Measurements from ENCODE around the gene CENPT.
A peak's percentile ranks its signal among the peaks of the same experiment; 100 is the strongest.

Gene CENPT

DNA sequence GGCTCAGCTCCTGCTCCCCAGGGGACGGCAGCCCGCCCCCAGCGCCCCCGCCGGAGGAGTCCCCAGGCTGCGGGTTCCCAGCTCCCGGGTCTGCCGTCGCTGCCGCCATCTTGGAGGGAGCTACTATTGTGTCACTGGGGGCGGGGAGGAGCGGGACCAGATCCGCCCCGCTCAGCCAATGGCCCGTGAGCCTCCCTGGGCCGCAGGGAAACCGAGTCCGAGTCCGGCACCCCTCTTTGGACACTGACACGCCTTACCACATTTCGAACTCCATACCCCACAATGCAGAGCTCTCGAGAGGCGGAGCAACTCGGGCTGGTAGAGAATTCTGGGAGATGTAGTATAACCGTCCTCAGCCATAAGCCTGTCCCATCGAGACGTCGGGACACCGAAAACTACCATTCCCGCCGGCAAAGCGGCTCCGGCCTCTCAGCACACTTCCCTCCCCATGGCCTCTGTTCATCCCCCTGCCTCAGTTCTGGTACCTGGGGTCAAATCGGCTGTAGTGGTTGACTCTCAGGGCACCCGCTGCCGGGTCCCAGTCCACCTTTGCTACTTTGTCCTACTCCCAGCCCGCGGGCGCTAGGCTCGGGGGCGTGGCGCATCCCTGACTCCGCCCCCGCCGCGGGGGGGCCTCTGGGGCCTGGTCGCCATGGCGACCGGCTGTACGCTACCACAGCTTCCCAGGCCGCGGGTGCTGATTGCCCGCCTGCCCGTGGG lies 40.9 kb downstream of the CENPT start, which contains the start of the genes RANBP10 and TSNAXIP1:
Gene RANBP10, minus strand, starts transcription at position 133 of the 720 bp plus-strand sequence. Its CDS starts 24 bp downstream, at position 109.
Gene TSNAXIP1, plus strand, starts transcription at position 462 of the 720 bp plus-strand sequence. CDS start 261 bp downstream, outside the sequence.
- Histone ChIP-seq H3K36me3 (ENCODE audit: low read depth) (peaks cover 24% of the 10 kb centered on the region), H3K4me3 (ENCODE audit: severe bottlenecking) (peak within 1 kb of the TSS; percentile 60), H3K27me3 (ENCODE audit: insufficient read depth, poor library complexity, severe bottlenecking) (no peaks in the 10 kb centered on the region), H3K9me3 (ENCODE audit: severe bottlenecking) (no peaks in the 10 kb centered on the region), H3K4me1 (ENCODE audit: insufficient read depth, poor library complexity, severe bottlenecking) (no peaks in the 10 kb centered on the region), H3K27ac (ENCODE audit: poor library complexity, severe bottlenecking) (no peak within 1 kb of the TSS)
- ATAC-seq (ENCODE audit: low read depth) (peak; percentile 97), DNase-seq (ENCODE audit: low spot score) (peak; percentile 99)
- TF ChIP-seq, protein P1, sequence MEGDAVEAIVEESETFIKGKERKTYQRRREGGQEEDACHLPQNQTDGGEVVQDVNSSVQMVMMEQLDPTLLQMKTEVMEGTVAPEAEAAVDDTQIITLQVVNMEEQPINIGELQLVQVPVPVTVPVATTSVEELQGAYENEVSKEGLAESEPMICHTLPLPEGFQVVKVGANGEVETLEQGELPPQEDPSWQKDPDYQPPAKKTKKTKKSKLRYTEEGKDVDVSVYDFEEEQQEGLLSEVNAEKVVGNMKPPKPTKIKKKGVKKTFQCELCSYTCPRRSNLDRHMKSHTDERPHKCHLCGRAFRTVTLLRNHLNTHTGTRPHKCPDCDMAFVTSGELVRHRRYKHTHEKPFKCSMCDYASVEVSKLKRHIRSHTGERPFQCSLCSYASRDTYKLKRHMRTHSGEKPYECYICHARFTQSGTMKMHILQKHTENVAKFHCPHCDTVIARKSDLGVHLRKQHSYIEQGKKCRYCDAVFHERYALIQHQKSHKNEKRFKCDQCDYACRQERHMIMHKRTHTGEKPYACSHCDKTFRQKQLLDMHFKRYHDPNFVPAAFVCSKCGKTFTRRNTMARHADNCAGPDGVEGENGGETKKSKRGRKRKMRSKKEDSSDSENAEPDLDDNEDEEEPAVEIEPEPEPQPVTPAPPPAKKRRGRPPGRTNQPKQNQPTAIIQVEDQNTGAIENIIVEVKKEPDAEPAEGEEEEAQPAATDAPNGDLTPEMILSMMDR (IDR thresholded peaks at IDR 0.05; ENCODE audit: poor library complexity, severe bottlenecking), result no peak

DNA sequence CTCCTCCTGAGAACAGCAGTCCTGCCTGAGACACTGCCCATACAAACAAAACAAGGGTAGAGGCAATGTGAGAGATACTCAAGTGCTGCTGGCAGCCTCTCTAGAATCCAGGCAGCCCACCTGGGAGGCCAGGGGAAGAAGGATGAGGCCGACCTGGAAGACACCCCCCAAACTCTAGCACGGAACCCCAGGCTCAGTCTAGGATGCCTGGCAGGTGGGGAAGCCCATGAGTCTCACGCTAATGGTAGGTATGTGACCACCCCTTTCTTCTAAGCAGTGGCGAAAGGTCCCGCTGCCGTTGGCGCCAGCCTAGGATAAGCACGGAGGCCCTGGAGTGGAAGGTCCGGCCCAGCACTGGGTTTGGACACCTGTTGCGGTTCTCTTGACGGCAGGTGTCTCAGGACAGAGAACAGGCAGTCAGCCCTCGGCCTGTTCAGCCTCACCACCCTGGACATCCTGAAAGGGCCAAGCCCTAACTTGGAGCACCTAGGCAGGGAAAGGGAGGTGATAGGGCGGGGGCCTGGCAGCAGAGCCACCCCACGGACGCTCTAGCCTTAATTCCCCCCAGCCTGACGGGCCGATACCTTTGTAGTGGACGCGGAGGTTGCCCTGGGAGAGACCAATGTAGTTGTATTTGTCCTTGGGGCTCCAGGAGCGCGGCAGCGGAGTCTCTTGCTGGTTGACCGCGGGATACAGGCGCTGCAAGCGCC lies 41.6 kb downstream of the CENPT start:
- Histone ChIP-seq H3K27ac (ENCODE audit: poor library complexity, severe bottlenecking) (no peak overlapping the region), H3K36me3 (ENCODE audit: low read depth) (peaks cover 24% of the 10 kb centered on the region), H3K27me3 (ENCODE audit: insufficient read depth, poor library complexity, severe bottlenecking) (no peaks in the 10 kb centered on the region), H3K4me3 (ENCODE audit: severe bottlenecking) (peak overlapping the region; percentile 60), H3K4me1 (ENCODE audit: insufficient read depth, poor library complexity, severe bottlenecking) (no peaks in the 10 kb centered on the region), H3K9me3 (ENCODE audit: severe bottlenecking) (no peaks in the 10 kb centered on the region)
- peak; percentile 1 for ATAC-seq (ENCODE audit: low read depth)
- DNase-seq (ENCODE audit: low spot score), result no peak
- TF ChIP-seq, protein P1 (IDR thresholded peaks at IDR 0.05; ENCODE audit: poor library complexity, severe bottlenecking), result no peak

DNA sequence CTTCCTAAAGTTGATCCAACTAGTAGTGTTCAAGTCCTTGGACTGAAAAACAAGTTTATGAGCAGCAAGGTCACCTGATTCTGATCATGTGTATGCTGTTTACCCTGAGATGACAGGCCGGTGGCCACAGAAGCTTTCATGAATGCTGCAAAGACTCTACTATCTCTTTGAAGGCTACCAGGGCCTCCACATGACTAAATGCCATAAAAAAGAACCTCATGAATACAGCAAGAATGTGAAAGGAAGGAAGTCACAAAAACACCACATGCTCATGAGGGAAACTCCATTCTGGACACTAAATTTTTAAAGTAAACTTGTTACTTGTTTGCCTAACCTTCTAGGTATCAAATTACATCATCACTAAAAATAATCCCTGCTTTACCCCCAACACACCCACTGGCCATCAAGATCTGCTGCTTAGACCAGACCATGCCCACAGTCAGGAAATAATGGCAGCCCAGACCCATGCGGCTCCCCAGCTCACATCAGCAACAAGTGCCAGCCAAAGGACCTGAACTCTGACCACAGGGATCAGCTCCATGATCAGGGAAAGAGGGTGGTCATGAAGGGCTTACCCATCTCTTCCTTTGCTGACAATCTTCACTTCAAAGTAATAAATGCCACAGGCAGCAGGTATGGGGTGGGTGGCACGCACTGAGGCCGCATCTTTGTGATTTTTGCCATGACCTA lies 42.5 kb downstream of the CENPT start:
- TF ChIP-seq, protein P1 (IDR thresholded peaks at IDR 0.05; ENCODE audit: poor library complexity, severe bottlenecking), result no peak
- DNase-seq (ENCODE audit: low spot score), result no peak
- H3K9me3 ChIP-seq (ENCODE audit: severe bottlenecking), result no peaks in the 10 kb centered on the region
- peak overlapping the region; percentile 60 for H3K4me3 ChIP-seq (ENCODE audit: severe bottlenecking)
- H3K27ac ChIP-seq (ENCODE audit: poor library complexity, severe bottlenecking), result no peak overlapping the region
- ATAC-seq (ENCODE audit: low read depth), result no peak
- H3K27me3 ChIP-seq (ENCODE audit: insufficient read depth, poor library complexity, severe bottlenecking), result no peaks in the 10 kb centered on the region
- H3K36me3 ChIP-seq (ENCODE audit: low read depth), result peaks cover 25% of the 10 kb centered on the region
- no peaks in the 10 kb centered on the region for H3K4me1 ChIP-seq (ENCODE audit: insufficient read depth, poor library complexity, severe bottlenecking)

DNA sequence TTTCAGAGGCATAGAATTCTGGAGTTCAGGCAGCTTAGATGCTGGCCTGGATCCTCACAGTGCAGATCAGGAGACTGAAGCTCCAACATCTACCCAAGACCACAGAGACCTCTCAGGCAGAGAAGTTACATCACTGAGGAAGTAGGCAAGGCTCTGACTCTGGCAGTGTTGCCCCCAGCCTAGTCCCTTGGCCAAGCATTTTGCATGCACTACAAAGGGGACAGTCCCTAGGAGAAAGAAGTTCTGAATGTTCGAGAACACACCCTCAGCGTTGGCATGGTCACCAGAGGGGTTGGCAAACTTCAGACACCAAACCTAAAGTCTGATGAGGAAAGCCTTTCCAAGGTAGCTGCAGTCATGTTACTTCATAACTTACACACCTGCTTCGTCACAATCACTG lies 43.6 kb downstream of the CENPT start:
- TF ChIP-seq, protein P1 (IDR thresholded peaks at IDR 0.05; ENCODE audit: poor library complexity, severe bottlenecking), result no peak
- Histone ChIP-seq H3K9me3 (ENCODE audit: severe bottlenecking) (no peaks in the 10 kb centered on the region), H3K36me3 (ENCODE audit: low read depth) (peaks cover 32% of the 10 kb centered on the region), H3K27ac (ENCODE audit: poor library complexity, severe bottlenecking) (no peak overlapping the region), H3K4me1 (ENCODE audit: insufficient read depth, poor library complexity, severe bottlenecking) (no peaks in the 10 kb centered on the region), H3K4me3 (ENCODE audit: severe bottlenecking) (no peak overlapping the region), H3K27me3 (ENCODE audit: insufficient read depth, poor library complexity, severe bottlenecking) (no peaks in the 10 kb centered on the region)
- DNase-seq (ENCODE audit: low spot score) (no peak), ATAC-seq (ENCODE audit: low read depth) (no peak)

All from RWPE2 (cell line).